Naive B cell (primary cell): ENCODE measurements around the gene CACNA1C. TPM values are rescaled to one million over a fixed set of nuclear protein-coding genes. Genes with fewer than 3 reads are reported as not detected.

Source experiments
- ATAC-seq, 2 donors: fragments of 150-1000 bp; cut with Tn5 transposase; 2 replicates each; pipeline ENCODE4 v1.10.0; 2021; ENCODE audit warnings: low read depth in 2 of 2, mild to moderate bottlenecking in 2 of 2, moderate library complexity in 2 of 2
- DNase-seq: peaks from one replicate; pipeline ENCODE4 v3.0.0; 2022
- H3K27ac Mint-ChIP-seq, 6 donors: one replicate each; pipeline ENCODE4 v1.8.0; 2020 to 2022; ENCODE audit warnings: mild to moderate bottlenecking in 6 of 6, mixed read lengths in 6 of 6, moderate library complexity in 5 of 6, inconsistent platforms in 2 of 6
- H3K27me3 Mint-ChIP-seq, 3 donors: one replicate each; pipeline ENCODE4 v1.8.0; 2021 to 2022; ENCODE audit warnings: mixed read lengths in 3 of 3, mild to moderate bottlenecking in 1 of 3
- H3K36me3 Mint-ChIP-seq, 2 donors: one replicate each; pipeline ENCODE4 v1.8.0; 2020 to 2022; ENCODE audit warnings: mixed read lengths in 2 of 2, inconsistent platforms in 1 of 2, mild to moderate bottlenecking in 1 of 2
- H3K4me1 Mint-ChIP-seq, 3 donors: one replicate each; pipeline ENCODE4 v1.8.0; 2020 to 2022; ENCODE audit warnings: mixed read lengths in 3 of 3, inconsistent platforms in 1 of 3, mild to moderate bottlenecking in 1 of 3, moderate library complexity in 1 of 3
- H3K4me3 Mint-ChIP-seq, 8 donors: one replicate each; pipeline ENCODE4 v1.8.0; 2020 to 2022; ENCODE audit warnings: mild to moderate bottlenecking in 8 of 8, mixed read lengths in 8 of 8, moderate library complexity in 8 of 8, inconsistent platforms in 2 of 8
- H3K9me3 Mint-ChIP-seq, 7 donors: one replicate each; pipeline ENCODE4 v1.8.0; 2020 to 2022; ENCODE audit warnings: mixed read lengths in 7 of 7, mild to moderate bottlenecking in 5 of 7, inconsistent platforms in 2 of 7, moderate library complexity in 1 of 7
- polyA plus RNA-seq, 6 donors: library from polyadenylated mRNA; unstranded; fragments of 300-500 nt; fragmentation: Illumina TruSeq; gene quantifications; one replicate each; pipeline ENCODE4 v1.2.3, GENCODE V29; 2021; ENCODE audit warnings: low read depth in 6 of 6

CACNA1C gene
- polyA plus RNA-seq, 6 donors from 2014 or later: 0.03 to 0.09 (median 0.06) TPM; not detected in 1

DNA sequence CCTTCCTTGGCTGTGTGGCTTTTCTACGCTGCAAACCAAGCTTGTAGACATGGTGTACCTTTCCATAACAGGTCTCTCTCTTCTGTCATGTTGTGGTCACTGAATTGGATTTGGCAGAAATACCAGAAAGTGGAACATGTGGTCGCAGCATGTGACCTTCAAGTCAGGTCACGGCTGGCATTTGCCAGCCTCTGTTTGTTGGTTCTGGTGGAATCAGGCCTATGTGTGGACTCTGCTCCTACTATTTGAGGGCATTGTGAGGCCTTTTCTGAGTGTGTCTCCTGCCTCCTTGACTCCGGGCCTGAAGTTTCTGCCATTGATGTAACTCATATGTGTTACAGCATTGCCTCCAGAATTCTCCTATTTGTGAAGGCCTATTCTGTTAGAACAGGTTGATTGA, 116.7 kb downstream of the CACNA1C start:
- Mint-ChIP-seq H3K36me3 (peaks cover 5 to 20% of the 10 kb centered on the region in 2 donors), H3K27ac (peak overlapping the region in 1 of 6 donors; percentile 43), H3K9me3 (peaks cover 19 to 40% (median 26%) of the 10 kb centered on the region in 7 donors), H3K27me3 (peaks cover 18 to 26% (median 25%) of the 10 kb centered on the region in 3 donors), H3K4me3 (no peak overlapping the region), H3K4me1 (no peaks in the 10 kb centered on the region)
- DNase-seq: no peak
- ATAC-seq: no peak

DNA sequence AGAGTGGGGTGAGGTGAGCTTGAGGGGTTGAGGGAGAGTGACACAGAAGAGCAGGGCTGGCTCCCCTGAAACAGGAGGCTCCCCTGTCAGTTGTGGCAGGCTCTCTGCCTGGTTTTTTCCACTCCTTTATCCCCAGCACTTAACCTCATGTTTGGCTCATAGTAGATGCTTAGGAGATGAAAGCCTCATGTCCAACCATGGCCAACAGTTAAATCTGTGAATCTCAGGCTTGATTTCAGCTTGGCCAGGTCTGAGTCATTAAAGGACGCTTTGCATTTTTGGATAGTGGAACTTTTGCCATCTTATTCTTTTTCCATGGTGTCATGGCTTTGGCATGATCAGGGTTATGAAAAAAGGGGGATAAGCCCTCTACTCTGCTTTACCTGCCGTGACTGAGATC, 117.2 kb downstream of the CACNA1C start:
- DNase-seq (no peak), ATAC-seq (no peak)
- no peak overlapping the region for H3K4me3 Mint-ChIP-seq
- H3K27me3 Mint-ChIP-seq: peaks cover 15 to 23% (median 23%) of the 10 kb centered on the region in 3 donors
- H3K4me1 Mint-ChIP-seq: no peaks in the 10 kb centered on the region
- peaks cover 5 to 20% of the 10 kb centered on the region in 2 donors for H3K36me3 Mint-ChIP-seq
- H3K27ac Mint-ChIP-seq: no peak overlapping the region
- H3K9me3 Mint-ChIP-seq: peaks cover 19 to 40% (median 26%) of the 10 kb centered on the region in 7 donors

- H3K27ac Mint-ChIP-seq: no peak overlapping the region
- H3K9me3 Mint-ChIP-seq: peaks cover 19 to 39% (median 26%) of the 10 kb centered on the region in 7 donors
- peaks cover 18 to 23% (median 23%) of the 10 kb centered on the region in 3 donors for H3K27me3 Mint-ChIP-seq
- ATAC-seq: no peak
- DNase-seq: no peak
- peaks cover 5 to 20% of the 10 kb centered on the region in 2 donors for H3K36me3 Mint-ChIP-seq
- H3K4me3 Mint-ChIP-seq: no peak overlapping the region
- no peaks in the 10 kb centered on the region for H3K4me1 Mint-ChIP-seq
These were observed 117.6 kb downstream of the CACNA1C start for GRCh38 chr12:2170376-2170775.

- H3K4me1 Mint-ChIP-seq: no peaks in the 10 kb centered on the region
- H3K27me3 Mint-ChIP-seq: peaks cover 19 to 35% (median 21%) of the 10 kb centered on the region in 3 donors
- no peak overlapping the region for H3K4me3 Mint-ChIP-seq
- peaks cover 11 to 25% (median 15%) of the 10 kb centered on the region in 7 donors for H3K9me3 Mint-ChIP-seq
- ATAC-seq (no peak), DNase-seq (no peak)
- peaks cover 5 to 13% of the 10 kb centered on the region in 2 donors for H3K36me3 Mint-ChIP-seq
- peak overlapping the region in 1 of 6 donors; percentile 3 for H3K27ac Mint-ChIP-seq
These were observed 119.1 kb downstream of the CACNA1C start for GRCh38 chr12:2171672-2172426.

GRCh38 chr12:2172491-2173214, 119.9 kb downstream of the CACNA1C start:
- no peak for ATAC-seq
- H3K4me1 Mint-ChIP-seq: no peaks in the 10 kb centered on the region
- H3K9me3 Mint-ChIP-seq: peaks cover 8 to 16% (median 9%) of the 10 kb centered on the region in 7 donors
- peak overlapping the region in 1 of 6 donors; percentile 65 for H3K27ac Mint-ChIP-seq
- peaks cover 21 to 43% (median 25%) of the 10 kb centered on the region in 3 donors for H3K27me3 Mint-ChIP-seq
- no peak for DNase-seq
- no peak overlapping the region for H3K4me3 Mint-ChIP-seq
- peaks cover 4 to 8% of the 10 kb centered on the region in 2 donors for H3K36me3 Mint-ChIP-seq

DNA sequence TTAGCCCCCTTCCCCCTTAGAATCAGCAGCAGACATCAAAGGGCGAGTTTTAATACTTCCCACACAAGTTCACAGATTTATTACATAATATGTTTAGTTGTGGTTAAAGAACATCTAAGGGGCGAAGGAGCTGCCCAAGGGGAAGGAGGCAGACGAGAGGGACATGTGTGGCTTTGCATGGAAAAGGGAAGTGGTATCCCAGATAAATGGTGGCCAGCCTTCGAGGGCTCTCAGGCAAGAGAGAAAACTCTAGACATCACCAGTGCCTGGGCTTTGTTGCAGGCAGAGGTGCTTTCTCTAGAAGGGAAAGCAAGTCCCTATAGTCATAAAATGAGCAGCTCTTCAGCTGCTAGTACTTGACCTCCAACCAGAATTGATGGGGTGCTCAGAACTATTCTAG, 121.2 kb downstream of the CACNA1C start:
- DNase-seq: no peak
- ATAC-seq: no peak
- Mint-ChIP-seq H3K36me3 (no peaks in the 10 kb centered on the region), H3K4me3 (no peak overlapping the region), H3K27me3 (peaks cover 21 to 52% (median 25%) of the 10 kb centered on the region in 3 donors), H3K4me1 (no peaks in the 10 kb centered on the region), H3K9me3 (peaks cover 0 to 5% (median 2%) of the 10 kb centered on the region in 7 donors), H3K27ac (no peak overlapping the region)

- Mint-ChIP-seq H3K36me3 (no peaks in the 10 kb centered on the region), H3K4me3 (no peak overlapping the region), H3K27me3 (peaks cover 21 to 59% (median 25%) of the 10 kb centered on the region in 3 donors), H3K4me1 (no peaks in the 10 kb centered on the region), H3K27ac (no peak overlapping the region), H3K9me3 (peaks cover 0 to 1% (median 0%) of the 10 kb centered on the region in 7 donors)
- no peak for DNase-seq
- ATAC-seq: no peak
These were observed 124.2 kb downstream of the CACNA1C start for GRCh38 chr12:2177003-2177402.

- no peak for DNase-seq
- peaks cover 0 to 1% (median 0%) of the 10 kb centered on the region in 7 donors for H3K9me3 Mint-ChIP-seq
- H3K4me1 Mint-ChIP-seq: no peaks in the 10 kb centered on the region
- H3K36me3 Mint-ChIP-seq: no peaks in the 10 kb centered on the region
- no peak overlapping the region for H3K4me3 Mint-ChIP-seq
- peaks cover 21 to 52% (median 21%) of the 10 kb centered on the region in 3 donors for H3K27me3 Mint-ChIP-seq
- ATAC-seq: no peak
- no peak overlapping the region for H3K27ac Mint-ChIP-seq
These were observed 125.0 kb downstream of the CACNA1C start for GRCh38 chr12:2177751-2178150.

- Mint-ChIP-seq H3K27me3 (peaks cover 14 to 44% (median 16%) of the 10 kb centered on the region in 3 donors), H3K36me3 (no peaks in the 10 kb centered on the region), H3K9me3 (peaks cover 0 to 1% (median 0%) of the 10 kb centered on the region in 7 donors), H3K4me1 (peaks cover 0 to under 1% (median under 1%) of the 10 kb centered on the region in 3 donors), H3K27ac (no peak overlapping the region), H3K4me3 (no peak overlapping the region)
- no peak for DNase-seq
- no peak for ATAC-seq
These were observed 126.3 kb downstream of the CACNA1C start for GRCh38 chr12:2179058-2179457.

DNA sequence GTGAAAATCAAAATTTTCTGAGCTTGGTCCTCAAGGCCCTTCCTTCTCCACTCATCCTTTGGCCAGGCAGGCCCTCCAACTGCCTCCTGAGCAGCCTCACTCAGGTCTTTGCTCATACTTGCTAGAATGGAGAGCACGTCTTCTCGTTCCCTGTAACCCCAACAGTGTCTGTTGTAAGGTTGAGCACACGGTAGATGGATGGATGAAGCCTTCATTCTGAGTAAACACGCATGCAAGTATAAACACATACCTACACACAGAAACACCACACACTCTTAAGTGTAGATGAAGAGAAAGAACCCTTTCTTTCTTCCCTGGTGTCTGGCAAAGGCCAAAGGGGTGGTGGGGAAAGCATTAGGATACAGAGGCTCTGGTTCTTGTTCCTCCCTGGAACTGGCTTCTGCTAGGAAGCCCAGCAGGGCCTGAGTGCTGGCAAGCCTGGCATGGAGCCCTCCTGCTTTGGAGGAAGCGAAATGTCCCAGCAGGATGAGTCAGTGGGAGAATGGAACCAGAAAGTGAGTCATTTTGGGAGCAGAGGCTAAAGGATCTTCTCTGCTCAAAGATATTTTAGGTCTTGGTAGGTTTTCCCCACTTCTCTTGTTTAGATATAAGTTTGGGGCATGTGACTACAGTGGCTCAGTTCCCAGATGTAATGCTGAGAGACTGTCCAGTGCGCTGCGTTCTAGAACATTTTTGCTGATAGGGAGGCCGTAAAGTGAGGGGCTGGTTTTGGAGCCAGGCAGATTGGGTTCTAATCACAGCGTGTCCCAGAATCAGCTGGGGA, 127.4 kb downstream of the CACNA1C start:
- peaks cover 0 to 6% (median 4%) of the 10 kb centered on the region in 3 donors for H3K4me1 Mint-ChIP-seq

GRCh38 chr12:2180737-2181082, 127.9 kb downstream of the CACNA1C start:
- H3K4me3 Mint-ChIP-seq: no peak overlapping the region
- H3K4me1 Mint-ChIP-seq: peaks cover 0 to 6% (median 4%) of the 10 kb centered on the region in 3 donors
- H3K9me3 Mint-ChIP-seq: peaks cover 0 to 1% (median 0%) of the 10 kb centered on the region in 7 donors
- peaks cover 12 to 47% (median 14%) of the 10 kb centered on the region in 3 donors for H3K27me3 Mint-ChIP-seq
- ATAC-seq (no peak), DNase-seq (no peak)
- no peaks in the 10 kb centered on the region for H3K36me3 Mint-ChIP-seq
- H3K27ac Mint-ChIP-seq: no peak overlapping the region

More for the DNA sequence above, 127.4 kb downstream of the CACNA1C start:
- Mint-ChIP-seq H3K27me3 (peaks cover 14 to 49% (median 18%) of the 10 kb centered on the region in 3 donors), H3K27ac (peak overlapping the region in 1 of 6 donors; percentile 60), H3K9me3 (peaks cover 0 to 1% (median 0%) of the 10 kb centered on the region in 7 donors), H3K4me3 (no peak overlapping the region), H3K36me3 (no peaks in the 10 kb centered on the region)
- ATAC-seq (no peak), DNase-seq (no peak)

- H3K27ac Mint-ChIP-seq: no peak overlapping the region
- H3K4me1 Mint-ChIP-seq: peaks cover 0 to 6% (median 4%) of the 10 kb centered on the region in 3 donors
- peaks cover 0 to 21% (median 7%) of the 10 kb centered on the region in 3 donors for H3K27me3 Mint-ChIP-seq
- no peaks in the 10 kb centered on the region for H3K36me3 Mint-ChIP-seq
- no peaks in the 10 kb centered on the region for H3K9me3 Mint-ChIP-seq
- H3K4me3 Mint-ChIP-seq: no peak overlapping the region
- ATAC-seq (no peak), DNase-seq (no peak)
These were observed 131.1 kb downstream of the CACNA1C start for GRCh38 chr12:2183556-2184541.
